GM12872 (cell line): Measurements from ENCODE around the gene ITGA4.

ENCODE experiments used
- TF ChIP-seq, protein P1 (sequence below): IDR thresholded peaks from 3 replicates; pipeline ENCODE4 v1.5.1; 2011; ENCODE audit warnings: low read depth, mild to moderate bottlenecking, low read length, moderate library complexity; ENCODE audit not compliant: insufficient read depth

Gene ITGA4

DNA sequence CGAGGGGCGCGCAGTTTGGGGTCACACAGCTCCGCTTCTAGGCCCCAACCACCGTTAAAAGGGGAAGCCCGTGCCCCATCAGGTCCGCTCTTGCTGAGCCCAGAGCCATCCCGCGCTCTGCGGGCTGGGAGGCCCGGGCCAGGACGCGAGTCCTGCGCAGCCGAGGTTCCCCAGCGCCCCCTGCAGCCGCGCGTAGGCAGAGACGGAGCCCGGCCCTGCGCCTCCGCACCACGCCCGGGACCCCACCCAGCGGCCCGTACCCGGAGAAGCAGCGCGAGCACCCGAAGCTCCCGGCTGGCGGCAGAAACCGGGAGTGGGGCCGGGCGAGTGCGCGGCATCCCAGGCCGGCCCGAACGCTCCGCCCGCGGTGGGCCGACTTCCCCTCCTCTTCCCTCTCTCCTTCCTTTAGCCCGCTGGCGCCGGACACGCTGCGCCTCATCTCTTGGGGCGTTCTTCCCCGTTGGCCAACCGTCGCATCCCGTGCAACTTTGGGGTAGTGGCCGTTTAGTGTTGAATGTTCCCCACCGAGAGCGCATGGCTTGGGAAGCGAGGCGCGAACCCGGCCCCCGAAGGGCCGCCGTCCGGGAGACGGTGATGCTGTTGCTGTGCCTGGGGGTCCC is at the start of gene ITGA4:
ITGA4 (plus strand) TSS at position 266 of the 620 bp plus-strand sequence; CDS start at position 535, 269 bp downstream.
- TF ChIP-seq, protein P1, sequence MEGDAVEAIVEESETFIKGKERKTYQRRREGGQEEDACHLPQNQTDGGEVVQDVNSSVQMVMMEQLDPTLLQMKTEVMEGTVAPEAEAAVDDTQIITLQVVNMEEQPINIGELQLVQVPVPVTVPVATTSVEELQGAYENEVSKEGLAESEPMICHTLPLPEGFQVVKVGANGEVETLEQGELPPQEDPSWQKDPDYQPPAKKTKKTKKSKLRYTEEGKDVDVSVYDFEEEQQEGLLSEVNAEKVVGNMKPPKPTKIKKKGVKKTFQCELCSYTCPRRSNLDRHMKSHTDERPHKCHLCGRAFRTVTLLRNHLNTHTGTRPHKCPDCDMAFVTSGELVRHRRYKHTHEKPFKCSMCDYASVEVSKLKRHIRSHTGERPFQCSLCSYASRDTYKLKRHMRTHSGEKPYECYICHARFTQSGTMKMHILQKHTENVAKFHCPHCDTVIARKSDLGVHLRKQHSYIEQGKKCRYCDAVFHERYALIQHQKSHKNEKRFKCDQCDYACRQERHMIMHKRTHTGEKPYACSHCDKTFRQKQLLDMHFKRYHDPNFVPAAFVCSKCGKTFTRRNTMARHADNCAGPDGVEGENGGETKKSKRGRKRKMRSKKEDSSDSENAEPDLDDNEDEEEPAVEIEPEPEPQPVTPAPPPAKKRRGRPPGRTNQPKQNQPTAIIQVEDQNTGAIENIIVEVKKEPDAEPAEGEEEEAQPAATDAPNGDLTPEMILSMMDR = peak; percentile 86

DNA sequence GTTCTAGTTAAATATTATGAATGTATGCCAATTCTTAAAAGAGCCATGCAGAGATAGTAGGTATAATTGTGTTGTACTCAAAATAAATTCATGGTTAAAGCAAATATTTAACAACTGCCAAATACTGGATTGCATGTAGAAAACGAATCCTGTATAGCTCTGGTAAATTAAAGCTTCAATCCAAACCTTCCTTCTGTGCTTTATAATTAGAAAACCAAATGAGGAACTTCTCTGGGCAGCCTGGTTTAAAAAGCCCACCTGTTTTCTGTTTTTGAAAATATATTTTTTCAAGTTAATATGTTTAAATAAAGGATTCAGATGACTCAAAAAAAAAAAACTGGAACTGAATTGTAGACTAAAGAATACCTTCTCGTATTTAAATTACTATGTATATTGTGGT is 48.3 kb upstream of the ITGA4 start:
- TF ChIP-seq, protein P1 = no peak

DNA sequence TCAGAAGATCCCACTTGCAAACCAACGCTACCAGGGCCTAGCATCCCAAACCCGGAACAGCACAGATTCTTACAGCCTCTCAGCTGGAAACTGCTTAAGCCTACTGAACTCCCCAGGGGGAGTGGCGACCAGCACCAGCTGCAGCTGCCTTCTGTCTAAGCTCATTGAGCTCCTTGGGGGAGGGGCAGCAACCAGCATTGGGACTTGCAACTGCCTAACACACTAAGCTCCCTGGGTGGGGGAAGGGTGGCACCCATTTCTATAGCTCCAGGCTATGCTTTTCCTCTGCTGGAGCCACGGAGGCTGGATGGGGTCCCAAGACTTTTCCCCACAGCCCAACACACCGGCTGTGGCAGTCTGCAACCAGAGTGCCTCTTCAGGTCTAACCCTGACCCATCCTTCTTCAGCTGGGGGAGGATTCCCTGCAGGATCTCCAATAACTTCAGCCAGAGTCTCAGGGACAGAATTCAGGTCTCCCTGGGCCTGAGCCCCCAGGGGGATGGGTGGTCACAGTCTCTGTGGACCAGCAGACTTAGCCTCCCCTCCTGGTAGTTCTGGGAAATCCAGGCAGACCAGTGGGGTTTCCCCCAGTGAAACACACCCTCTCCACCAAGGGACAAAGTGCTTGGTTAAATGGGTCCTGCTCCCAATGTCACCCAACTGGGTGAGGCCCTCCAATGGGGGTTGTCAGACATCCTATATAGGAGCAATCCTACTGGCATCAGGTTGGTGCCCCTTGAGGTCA is 45.9 kb upstream of the ITGA4 start:
- TF ChIP-seq, protein P1 = no peak; the same call in 2 of the 3 replicates

DNA sequence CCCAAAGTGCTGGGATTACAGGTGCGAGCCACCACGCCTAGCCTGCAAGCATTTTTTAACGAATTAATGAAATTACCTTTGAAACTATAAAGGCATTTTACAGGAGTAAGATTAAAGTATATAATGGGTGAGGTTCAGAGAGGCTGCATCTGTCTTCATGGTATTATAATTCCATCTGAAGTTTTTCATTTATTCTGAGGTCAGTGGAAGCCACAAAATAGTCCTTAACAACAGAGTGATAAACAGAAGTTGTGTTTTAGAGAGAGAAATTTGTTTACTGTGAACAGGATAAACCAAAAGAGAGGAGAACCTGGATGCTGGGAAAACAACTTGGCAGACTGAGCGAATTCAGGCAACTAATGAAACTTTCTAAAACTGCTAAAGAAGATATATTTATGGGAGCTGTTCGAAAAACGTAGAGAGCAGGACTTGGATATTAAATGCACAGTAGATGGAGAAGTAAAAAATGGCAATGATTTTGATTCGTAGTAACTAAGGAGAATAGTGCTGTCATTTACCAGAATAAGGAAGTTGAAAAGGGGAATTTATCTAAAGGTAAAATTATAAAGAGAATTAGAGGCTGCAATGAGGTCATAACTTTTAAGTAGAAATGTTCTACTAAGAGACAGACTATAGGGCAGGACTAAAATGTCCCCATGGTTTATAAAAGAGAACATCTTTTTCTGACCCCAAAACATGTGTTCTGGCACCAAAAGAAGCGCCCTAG is 37.9 kb upstream of the ITGA4 start:
- TF ChIP-seq, protein P1 = no peak

DNA sequence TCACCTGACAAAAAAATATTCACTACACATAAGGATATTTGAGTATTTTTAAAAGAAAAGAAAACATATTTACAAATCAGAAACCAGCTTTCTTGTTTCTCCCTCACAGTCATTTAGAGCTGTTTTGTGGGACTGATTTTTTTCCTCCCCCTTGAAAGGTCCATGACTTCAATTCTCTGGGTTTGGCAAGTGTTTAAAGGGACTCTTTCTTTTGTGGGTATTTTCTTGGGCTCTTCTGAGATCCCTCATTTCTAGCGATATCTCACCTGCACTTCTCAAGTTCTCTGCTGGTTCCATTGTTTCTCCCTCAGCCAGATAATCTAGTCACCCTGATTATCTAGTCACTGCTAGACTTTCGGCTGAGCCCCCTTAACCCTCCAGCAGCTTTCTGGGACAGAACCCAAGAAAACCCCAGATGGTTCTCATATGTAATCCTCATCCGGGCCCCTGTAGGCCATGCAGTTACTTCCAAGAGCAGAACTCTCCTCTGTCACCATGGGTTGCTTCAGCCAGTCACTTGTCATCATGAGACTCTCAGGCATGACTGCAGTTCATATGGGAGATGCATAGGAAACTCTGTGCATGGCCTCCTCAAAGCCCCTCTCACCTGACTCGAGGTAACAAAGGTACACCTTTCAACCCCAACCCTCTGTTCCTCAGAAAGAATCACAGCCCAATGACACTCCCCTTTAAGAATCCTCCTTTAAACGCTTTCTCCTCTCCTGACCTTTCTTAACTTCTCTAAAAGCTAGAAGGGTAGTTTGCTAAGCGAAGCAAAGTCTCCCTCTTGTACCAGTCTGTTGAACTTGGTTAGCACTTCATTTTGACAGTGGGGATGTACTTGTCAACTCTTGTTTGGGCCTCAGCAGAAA is 36.7 kb upstream of the ITGA4 start:
- TF ChIP-seq, protein P1 = no peak

DNA sequence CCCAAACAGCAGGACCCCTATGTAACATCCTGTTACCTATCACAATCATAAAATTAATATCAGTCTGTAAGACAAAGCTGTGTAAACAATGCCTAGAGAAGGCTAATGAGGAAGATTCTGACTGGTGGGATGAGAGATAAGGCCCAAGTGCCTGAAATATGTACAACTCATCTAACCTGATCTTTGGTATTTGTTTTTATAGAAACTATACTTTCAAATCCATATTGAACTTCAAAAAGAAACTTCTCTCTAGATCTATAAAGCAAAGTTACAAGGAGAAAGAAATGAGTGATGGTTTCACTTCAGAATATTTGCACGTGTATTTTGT is 36.1 kb upstream of the ITGA4 start:
- TF ChIP-seq, protein P1 = no peak
